H9 (cell line): ENCODE measurements around the gene FRMPD1. TPM values are rescaled to one million over a fixed set of nuclear protein-coding genes. Genes with fewer than 3 reads are reported as not detected.

ENCODE experiments used
- DNase-seq: peaks from one replicate; pipeline ENCODE4 v3.0.0-alpha.2; 2017
- H2AFZ ChIP-seq: one replicate; pipeline ENCODE4 v1.6.1; 2013; ENCODE audit warnings: mild to moderate bottlenecking, low read length, control low read depth, moderate library complexity
- H2AK5ac ChIP-seq: 2 replicates; pipeline ENCODE4 v1.6.1; 2013; ENCODE audit warnings: low read length, control low read depth, mixed read lengths; ENCODE audit not compliant: insufficient read length
- H2BK120ac ChIP-seq: one replicate; pipeline ENCODE4 v1.6.1; 2013; ENCODE audit warnings: low read depth, mild to moderate bottlenecking, low read length, control low read depth, inconsistent platforms; ENCODE audit not compliant: poor library complexity, severe bottlenecking
- H2BK12ac ChIP-seq: 2 replicates; pipeline ENCODE4 v1.6.1; 2013; ENCODE audit warnings: low read length, control low read depth, mixed read lengths, low read depth; ENCODE audit not compliant: insufficient read length
- H2BK15ac ChIP-seq: 2 replicates; pipeline ENCODE4 v1.6.1; 2013; ENCODE audit warnings: low read depth, low read length, control low read depth
- H2BK20ac ChIP-seq: one replicate; pipeline ENCODE4 v1.6.1; 2013; ENCODE audit warnings: low read depth, mild to moderate bottlenecking, low read length, control low read depth, inconsistent platforms; ENCODE audit not compliant: poor library complexity, severe bottlenecking
- H2BK5ac ChIP-seq: 2 replicates; pipeline ENCODE4 v1.6.1; 2013; ENCODE audit warnings: low read length, control low read depth, mixed read lengths; ENCODE audit not compliant: insufficient read length
- H3K14ac ChIP-seq: 2 replicates; pipeline ENCODE4 v1.6.1; 2013; ENCODE audit warnings: low read length, control low read depth; ENCODE audit not compliant: insufficient read depth
- H3K18ac ChIP-seq: 2 replicates; pipeline ENCODE4 v1.6.1; 2013; ENCODE audit warnings: low read depth, mild to moderate bottlenecking, mixed read lengths, low read length, control low read depth; ENCODE audit not compliant: insufficient read length
- H3K23ac ChIP-seq: 2 replicates; pipeline ENCODE4 v1.6.1; 2013; ENCODE audit warnings: low read length, control low read depth, mixed read lengths, low read depth; ENCODE audit not compliant: insufficient read length
- H3K23me2 ChIP-seq: 2 replicates; pipeline ENCODE4 v1.6.1; 2013; ENCODE audit warnings: low read depth, mild to moderate bottlenecking, mixed read lengths, low read length, control low read depth; ENCODE audit not compliant: insufficient read length, poor library complexity, severe bottlenecking
- H3K27ac ChIP-seq: 2 replicates; pipeline ENCODE4 v1.5.1; 2013; ENCODE audit warnings: low read length, control low read depth, mixed read lengths, low read depth; ENCODE audit not compliant: insufficient read length
- H3K27me3 ChIP-seq: 2 replicates; pipeline ENCODE4 v1.6.1; 2013; ENCODE audit warnings: low read length, control low read depth, inconsistent platforms; ENCODE audit not compliant: insufficient read depth
- H3K4ac ChIP-seq: 2 replicates; pipeline ENCODE4 v1.6.1; 2013; ENCODE audit warnings: low read depth, mild to moderate bottlenecking, control low read depth, inconsistent platforms, low read length, moderate library complexity
- H3K4me1 ChIP-seq: 2 replicates; pipeline ENCODE4 v1.6.1; 2013; ENCODE audit warnings: low read length, control low read depth, inconsistent platforms; ENCODE audit not compliant: insufficient read depth
- H3K4me2 ChIP-seq: 2 replicates; pipeline ENCODE4 v1.6.1; 2013; ENCODE audit warnings: low read length, control low read depth, mixed read lengths; ENCODE audit not compliant: insufficient read length, insufficient read depth
- H3K56ac ChIP-seq: 2 replicates; pipeline ENCODE4 v1.6.1; 2013; ENCODE audit warnings: low read depth, mild to moderate bottlenecking, mixed read lengths, low read length, control low read depth; ENCODE audit not compliant: insufficient read length
- H3K79me1 ChIP-seq: 2 replicates; pipeline ENCODE4 v1.6.1; 2013; ENCODE audit warnings: low read depth, mild to moderate bottlenecking, moderate library complexity, low read length, control low read depth, inconsistent platforms; ENCODE audit not compliant: insufficient read depth, poor library complexity, severe bottlenecking
- H3K79me2 ChIP-seq: 2 replicates; pipeline ENCODE4 v1.6.1; 2013; ENCODE audit warnings: low read length, control low read depth, inconsistent platforms; ENCODE audit not compliant: insufficient read depth
- H3K9ac ChIP-seq: 2 replicates; pipeline ENCODE4 v1.6.1; 2013; ENCODE audit warnings: low read length, control low read depth, mixed read lengths; ENCODE audit not compliant: insufficient read length; ENCODE audit errors: extremely low read depth
- H3K9me3 ChIP-seq: one replicate; pipeline ENCODE4 v1.6.1; 2013; ENCODE audit warnings: low read depth, low read length, inconsistent platforms; ENCODE audit not compliant: control insufficient read depth
- H3T11ph ChIP-seq: one replicate; pipeline ENCODE4 v1.6.1; 2013; ENCODE audit warnings: mild to moderate bottlenecking, low read length, control low read depth, inconsistent platforms
- H4K20me1 ChIP-seq: one replicate; pipeline ENCODE4 v1.6.1; 2013; ENCODE audit not compliant: control insufficient read depth, insufficient read length, insufficient read depth
- H4K5ac ChIP-seq: 2 replicates; pipeline ENCODE4 v1.6.1; 2013; ENCODE audit warnings: low read depth, mild to moderate bottlenecking, mixed read lengths, low read length, control low read depth; ENCODE audit not compliant: insufficient read length
- H4K8ac ChIP-seq: replicated peaks from 2 replicates; pipeline ENCODE4 v1.6.1; 2013; ENCODE audit warnings: low read length, control low read depth, mixed read lengths, low read depth; ENCODE audit not compliant: insufficient read length
- H4K91ac ChIP-seq: 2 replicates; pipeline ENCODE4 v1.6.1; 2013; ENCODE audit warnings: low read depth, mild to moderate bottlenecking, moderate library complexity, mixed read lengths, low read length, control low read depth; ENCODE audit not compliant: insufficient read length
- H3K27ac Mint-ChIP-seq, 3 experiments: 2 replicates in 2 of 3; 3 replicates in 1 of 3; pipeline ENCODE4 v1.8.0; 2020 to 2021; ENCODE audit warnings: mixed read lengths in 3 of 3, mild to moderate bottlenecking in 1 of 3, moderate library complexity in 1 of 3
- H3K27me3 Mint-ChIP-seq: 2 replicates; pipeline ENCODE4 v1.8.0; 2021; ENCODE audit warnings: low read depth, mild to moderate bottlenecking, moderate library complexity, mixed read lengths
- H3K36me3 Mint-ChIP-seq, 3 experiments: 2 replicates in 2 of 3; 3 replicates in 1 of 3; pipeline ENCODE4 v1.8.0; 2020 to 2021; ENCODE audit warnings: low read depth in 3 of 3, mixed read lengths in 3 of 3; ENCODE audit not compliant: insufficient read depth in 1 of 3
- H3K4me1 Mint-ChIP-seq, 2 experiments: 2 replicates each; pipeline ENCODE4 v1.8.0; 2020; ENCODE audit warnings: mixed read lengths in 2 of 2
- H3K4me3 Mint-ChIP-seq, 2 experiments: 2 replicates in 1 of 2; 3 replicates in 1 of 2; pipeline ENCODE4 v1.8.0; 2020 to 2021; ENCODE audit warnings: mild to moderate bottlenecking in 2 of 2, mixed read lengths in 2 of 2, moderate library complexity in 1 of 2
- H3K9me3 Mint-ChIP-seq, 2 experiments: 2 replicates in 1 of 2; 3 replicates in 1 of 2; pipeline ENCODE4 v1.8.0; 2020; ENCODE audit warnings: mild to moderate bottlenecking in 2 of 2, mixed read lengths in 2 of 2, moderate library complexity in 1 of 2
- WGBS: extraction: QIAGEN DNeasy Blood & Tissue Kit; methylation state at CpG from one replicate; pipeline ENCODE4 v1.1.7; 2013; ENCODE audit warnings: missing lambda C conversion rate, low lambda C conversion rate, mixed read lengths; ENCODE audit not compliant: insufficient read length; ENCODE audit errors: extremely low coverage; 5-methylcytosine and 5-hydroxymethylcytosine counted together
- total RNA-seq: library from RNA; stranded (reverse); gene quantifications from 2 replicates; pipeline ENCODE4 v1.2.1, GENCODE V29; 2021
- TF ChIP-seq, protein P1 (sequence below): fragments of 200-600 bp; sonication (generic); conservative IDR thresholded peaks from 3 replicates; pipeline ENCODE4 v1.8.0; 2021; ENCODE audit warnings: antibody characterized with exemption, mild to moderate bottlenecking

The FRMPD1 gene
- total RNA-seq, 1 experiment from 2014 or later: 0.04 TPM

DNA sequence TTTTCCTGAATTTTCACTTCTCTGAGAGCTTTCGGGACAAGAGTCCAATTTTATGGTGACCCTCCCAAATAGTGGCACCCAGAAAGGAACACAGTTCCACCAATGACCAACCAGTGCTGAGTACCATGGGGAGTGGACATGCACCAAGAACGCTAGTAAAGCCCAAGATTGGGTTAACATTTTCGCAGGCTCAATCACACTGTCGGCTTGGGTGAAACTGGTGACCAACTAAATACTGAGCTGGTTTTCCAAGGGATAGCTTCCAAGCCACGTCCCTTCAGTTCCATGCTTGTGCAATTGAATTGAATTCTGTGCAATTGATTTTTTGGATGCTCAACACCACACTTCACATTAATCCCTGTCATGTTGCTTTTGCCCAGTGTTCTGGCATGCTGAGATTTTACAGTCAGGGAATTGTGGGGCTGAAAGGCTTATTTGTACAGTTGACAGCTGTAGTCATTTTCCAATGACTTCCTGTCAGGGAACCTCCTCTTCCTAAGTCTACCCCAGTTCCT, 65.3 kb downstream of the FRMPD1 start:
- TF ChIP-seq, protein P1, sequence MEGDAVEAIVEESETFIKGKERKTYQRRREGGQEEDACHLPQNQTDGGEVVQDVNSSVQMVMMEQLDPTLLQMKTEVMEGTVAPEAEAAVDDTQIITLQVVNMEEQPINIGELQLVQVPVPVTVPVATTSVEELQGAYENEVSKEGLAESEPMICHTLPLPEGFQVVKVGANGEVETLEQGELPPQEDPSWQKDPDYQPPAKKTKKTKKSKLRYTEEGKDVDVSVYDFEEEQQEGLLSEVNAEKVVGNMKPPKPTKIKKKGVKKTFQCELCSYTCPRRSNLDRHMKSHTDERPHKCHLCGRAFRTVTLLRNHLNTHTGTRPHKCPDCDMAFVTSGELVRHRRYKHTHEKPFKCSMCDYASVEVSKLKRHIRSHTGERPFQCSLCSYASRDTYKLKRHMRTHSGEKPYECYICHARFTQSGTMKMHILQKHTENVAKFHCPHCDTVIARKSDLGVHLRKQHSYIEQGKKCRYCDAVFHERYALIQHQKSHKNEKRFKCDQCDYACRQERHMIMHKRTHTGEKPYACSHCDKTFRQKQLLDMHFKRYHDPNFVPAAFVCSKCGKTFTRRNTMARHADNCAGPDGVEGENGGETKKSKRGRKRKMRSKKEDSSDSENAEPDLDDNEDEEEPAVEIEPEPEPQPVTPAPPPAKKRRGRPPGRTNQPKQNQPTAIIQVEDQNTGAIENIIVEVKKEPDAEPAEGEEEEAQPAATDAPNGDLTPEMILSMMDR: no peak
- H3K79me2 ChIP-seq: no peaks in the 10 kb centered on the region
- no peak overlapping the region for H3K18ac ChIP-seq
- H3K4me1 ChIP-seq: no peaks in the 10 kb centered on the region
- H2BK15ac ChIP-seq: no peak overlapping the region
- H3K27ac ChIP-seq: no peak overlapping the region
- H2BK20ac ChIP-seq: no peak overlapping the region
- H3K4me2 ChIP-seq: no peak overlapping the region
- no peak overlapping the region for H3K23ac ChIP-seq
- H3K27me3 ChIP-seq: no peaks in the 10 kb centered on the region
- no peak overlapping the region for H4K5ac ChIP-seq
- H3K9me3 Mint-ChIP-seq: no peaks in the 10 kb centered on the region
- no peaks in the 10 kb centered on the region; a peak in 1 of 4 replicates for H3K4me1 Mint-ChIP-seq
- H3K36me3 Mint-ChIP-seq: no peaks in the 10 kb centered on the region
- no peak overlapping the region for H3T11ph ChIP-seq
- H2BK120ac ChIP-seq: no peak overlapping the region
- no peak overlapping the region for H2AK5ac ChIP-seq
- H2BK12ac ChIP-seq: no peak overlapping the region
- no peak overlapping the region for H3K14ac ChIP-seq
- H4K91ac ChIP-seq: no peak overlapping the region
- no peaks in the 10 kb centered on the region for H3K23me2 ChIP-seq
- no peak overlapping the region for H2AFZ ChIP-seq
- no peak overlapping the region for H4K8ac ChIP-seq
- no peak overlapping the region for H2BK5ac ChIP-seq
- no peak overlapping the region for H3K9ac ChIP-seq
- H3K4me3 Mint-ChIP-seq: no peak overlapping the region
- no peak overlapping the region for H3K56ac ChIP-seq
- no peaks in the 10 kb centered on the region for H4K20me1 ChIP-seq
- peaks cover 4% of the 10 kb centered on the region for H3K27me3 Mint-ChIP-seq
- WGBS: no CpG with 5 or more reads among the region's 5 CpGs
- DNase-seq: no peak
- H3K79me1 ChIP-seq: no peaks in the 10 kb centered on the region
- H3K4ac ChIP-seq: no peak overlapping the region
- H3K27ac Mint-ChIP-seq: no peak overlapping the region; a peak in 1 of 7 replicates
- H3K9me3 ChIP-seq: no peaks in the 10 kb centered on the region
